Natural killer cell (primary cell): Measurements from ENCODE around the gene PRUNE1. TPM values are rescaled to one million over a fixed set of nuclear protein-coding genes. Genes with fewer than 3 reads are reported as not detected.
A peak's percentile ranks its signal among the peaks of the same experiment; 100 is the strongest.

Experiments
- ATAC-seq, 3 donors: fragments of 150-1000 bp in 2 of 3; fragments of 200-7000 bp in 1 of 3; cut with Tn5 transposase; 1 replicate in 1 of 3; 2 replicates in 2 of 3; pipeline ENCODE4 v1.10.0; 2021; ENCODE audit warnings: mild to moderate bottlenecking in 2 of 3, moderate library complexity in 2 of 3
- DNase-seq, 2 donors: peaks; one replicate each; pipeline versions ENCODE4 v3.0.0 to v3.0.0-alpha.2; 2013 to 2021; ENCODE audit warnings: mixed read lengths in 1 of 2
- H3K27ac ChIP-seq: one replicate; pipeline ENCODE4 v1.5.1; 2013; ENCODE audit warnings: mild to moderate bottlenecking, low read length
- H3K27me3 ChIP-seq: one replicate; pipeline ENCODE4 v1.6.1; 2013; ENCODE audit warnings: low read length; ENCODE audit not compliant: control insufficient read depth, insufficient read depth
- H3K36me3 ChIP-seq: one replicate; pipeline ENCODE4 v1.6.1; 2013; ENCODE audit warnings: low read length; ENCODE audit not compliant: control insufficient read depth, insufficient read depth
- H3K4me1 ChIP-seq: one replicate; pipeline ENCODE4 v1.6.1; 2013; ENCODE audit warnings: low read length; ENCODE audit not compliant: control insufficient read depth, insufficient read depth
- H3K4me3 ChIP-seq: one replicate; pipeline ENCODE4 v1.5.1; 2013; ENCODE audit warnings: low read length
- H3K9me3 ChIP-seq: one replicate; pipeline ENCODE4 v1.6.1; 2013; ENCODE audit warnings: low read length; ENCODE audit not compliant: control insufficient read depth, insufficient read depth
- H3K27ac Mint-ChIP-seq, 2 donors: one replicate each; pipeline ENCODE4 v1.8.0; 2022; ENCODE audit warnings: mild to moderate bottlenecking in 2 of 2, mixed read lengths in 2 of 2, moderate library complexity in 1 of 2
- H3K27me3 Mint-ChIP-seq, 2 donors: one replicate each; pipeline ENCODE4 v1.8.0; 2022; ENCODE audit warnings: low read depth in 2 of 2, mixed read lengths in 2 of 2
- H3K36me3 Mint-ChIP-seq: one replicate; pipeline ENCODE4 v1.8.0; 2022; ENCODE audit warnings: mixed read lengths
- H3K4me1 Mint-ChIP-seq, 2 donors: one replicate each; pipeline ENCODE4 v1.8.0; 2022; ENCODE audit warnings: mixed read lengths in 2 of 2
- H3K4me3 Mint-ChIP-seq: one replicate; pipeline ENCODE4 v1.8.0; 2022; ENCODE audit warnings: mild to moderate bottlenecking, moderate library complexity, mixed read lengths
- H3K9me3 Mint-ChIP-seq, 2 donors: one replicate each; pipeline ENCODE4 v1.8.0; 2022; ENCODE audit warnings: mixed read lengths in 2 of 2
- WGBS: methylation state at CpG from one replicate; pipeline ENCODE4 v1.1.7; 2013; ENCODE audit warnings: missing lambda C conversion rate; ENCODE audit not compliant: insufficient coverage; 5-methylcytosine and 5-hydroxymethylcytosine counted together
- intact Hi-C: fragments of 100-400 bp; cut with micrococcal nuclease; formaldehyde crosslinking; loops from one replicate; pipeline ENCODE4 v1.14.2; 2022
- total RNA-seq, 4 donors: library from RNA; stranded (reverse); fragments of 120-200 nt in 1 of 4; gene quantifications; one replicate each; pipeline versions ENCODE4 v1.2.3 to v1.2.4, GENCODE V29; 2013 to 2022
- TF ChIP-seq, protein P1 (sequence below): fragments of 200-600 bp; IDR thresholded peaks from one replicate; pipeline ENCODE4 v1.8.0; 2022; ENCODE audit warnings: antibody characterized with exemption

PRUNE1 gene
- total RNA-seq, 3 donors from 2014 or later (not counting 1 experiment from before 2014, with no cell fraction given), result 11.4 to 14.1 (median 13.5) TPM

DNA sequence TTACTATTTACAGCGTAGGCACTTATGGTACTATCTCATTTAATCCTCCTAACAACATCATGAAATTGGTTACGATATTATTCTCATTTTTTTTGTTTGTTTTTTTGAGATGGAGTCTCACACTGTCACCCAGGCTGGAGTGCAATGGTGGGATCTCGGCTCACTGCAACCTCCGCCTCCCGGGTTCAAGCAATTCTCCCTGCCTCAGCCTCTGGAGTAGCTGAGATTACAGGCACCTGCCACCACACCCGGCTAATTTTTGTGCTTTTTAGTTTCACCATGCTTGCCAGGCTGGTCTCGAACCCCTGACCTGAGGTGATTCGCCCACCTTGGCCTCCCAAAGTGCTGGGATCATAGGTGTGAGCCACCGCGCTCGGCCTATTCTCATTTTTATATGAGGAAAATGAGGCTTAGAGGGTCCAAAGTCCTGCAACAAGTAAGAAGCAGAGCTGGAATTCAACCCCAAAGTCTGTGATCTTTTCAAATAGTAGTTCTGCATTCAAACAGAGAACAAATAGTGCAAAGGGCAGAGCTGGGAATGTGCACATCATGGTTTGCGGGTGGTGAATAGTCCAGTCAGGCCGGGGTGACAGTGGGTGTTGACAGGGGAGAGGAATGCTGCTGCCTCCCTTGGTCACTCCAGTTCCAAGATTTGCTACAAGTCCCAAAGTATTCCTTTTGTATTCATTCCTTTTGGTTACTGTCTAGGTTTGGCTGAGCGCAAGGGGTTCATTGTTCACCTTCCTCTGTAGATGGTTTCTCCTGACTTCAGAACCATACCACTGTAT lies 4.6 kb downstream of the PRUNE1 start:
- peaks cover 3% of the 10 kb centered on the region for H3K36me3 ChIP-seq
- H3K27ac Mint-ChIP-seq, result no peak overlapping the region
- H3K36me3 Mint-ChIP-seq, result no peaks in the 10 kb centered on the region
- ATAC-seq (no peak), DNase-seq (no peak)
- H3K9me3 ChIP-seq, result no peaks in the 10 kb centered on the region
- no peak overlapping the region for H3K4me3 ChIP-seq
- TF ChIP-seq, protein P1, sequence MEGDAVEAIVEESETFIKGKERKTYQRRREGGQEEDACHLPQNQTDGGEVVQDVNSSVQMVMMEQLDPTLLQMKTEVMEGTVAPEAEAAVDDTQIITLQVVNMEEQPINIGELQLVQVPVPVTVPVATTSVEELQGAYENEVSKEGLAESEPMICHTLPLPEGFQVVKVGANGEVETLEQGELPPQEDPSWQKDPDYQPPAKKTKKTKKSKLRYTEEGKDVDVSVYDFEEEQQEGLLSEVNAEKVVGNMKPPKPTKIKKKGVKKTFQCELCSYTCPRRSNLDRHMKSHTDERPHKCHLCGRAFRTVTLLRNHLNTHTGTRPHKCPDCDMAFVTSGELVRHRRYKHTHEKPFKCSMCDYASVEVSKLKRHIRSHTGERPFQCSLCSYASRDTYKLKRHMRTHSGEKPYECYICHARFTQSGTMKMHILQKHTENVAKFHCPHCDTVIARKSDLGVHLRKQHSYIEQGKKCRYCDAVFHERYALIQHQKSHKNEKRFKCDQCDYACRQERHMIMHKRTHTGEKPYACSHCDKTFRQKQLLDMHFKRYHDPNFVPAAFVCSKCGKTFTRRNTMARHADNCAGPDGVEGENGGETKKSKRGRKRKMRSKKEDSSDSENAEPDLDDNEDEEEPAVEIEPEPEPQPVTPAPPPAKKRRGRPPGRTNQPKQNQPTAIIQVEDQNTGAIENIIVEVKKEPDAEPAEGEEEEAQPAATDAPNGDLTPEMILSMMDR, result no peak
- no peak overlapping the region for H3K27ac ChIP-seq
- H3K27me3 Mint-ChIP-seq, result no peaks in the 10 kb centered on the region
- no peaks in the 10 kb centered on the region for H3K27me3 ChIP-seq
- intact Hi-C loops, result no loop called here
- H3K9me3 Mint-ChIP-seq, result no peaks in the 10 kb centered on the region
- peaks cover 24 to 33% of the 10 kb centered on the region in 2 donors for H3K4me1 Mint-ChIP-seq
- H3K4me1 ChIP-seq, result peaks cover 12% of the 10 kb centered on the region
- WGBS, result 96% methylated on average over 13 of the region's 14 CpGs
- no peak overlapping the region for H3K4me3 Mint-ChIP-seq

DNA sequence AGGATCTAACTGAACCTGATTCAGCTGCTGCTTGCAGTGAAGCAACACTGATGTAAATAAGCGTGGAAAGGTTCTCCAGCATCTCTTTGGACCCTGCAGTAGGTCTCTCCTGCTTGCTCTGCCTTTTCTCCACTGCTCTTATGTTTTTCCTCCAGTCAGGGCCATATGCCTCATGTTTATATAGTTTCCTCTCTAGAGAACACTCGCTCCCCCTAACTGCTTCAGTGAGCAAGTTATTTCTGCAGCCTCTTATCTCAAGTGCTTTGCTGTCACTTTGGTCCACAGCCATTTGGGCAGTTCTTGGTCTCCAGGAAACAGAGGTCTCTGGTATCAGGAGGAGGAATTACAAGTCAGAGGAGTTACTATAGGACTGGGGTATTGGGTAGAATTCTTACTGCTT lies 5.3 kb downstream of the PRUNE1 start:
- intact Hi-C loops, result no loop called here
- peaks cover 10% of the 10 kb centered on the region for H3K4me1 ChIP-seq
- no peaks in the 10 kb centered on the region for H3K9me3 Mint-ChIP-seq

DNA sequence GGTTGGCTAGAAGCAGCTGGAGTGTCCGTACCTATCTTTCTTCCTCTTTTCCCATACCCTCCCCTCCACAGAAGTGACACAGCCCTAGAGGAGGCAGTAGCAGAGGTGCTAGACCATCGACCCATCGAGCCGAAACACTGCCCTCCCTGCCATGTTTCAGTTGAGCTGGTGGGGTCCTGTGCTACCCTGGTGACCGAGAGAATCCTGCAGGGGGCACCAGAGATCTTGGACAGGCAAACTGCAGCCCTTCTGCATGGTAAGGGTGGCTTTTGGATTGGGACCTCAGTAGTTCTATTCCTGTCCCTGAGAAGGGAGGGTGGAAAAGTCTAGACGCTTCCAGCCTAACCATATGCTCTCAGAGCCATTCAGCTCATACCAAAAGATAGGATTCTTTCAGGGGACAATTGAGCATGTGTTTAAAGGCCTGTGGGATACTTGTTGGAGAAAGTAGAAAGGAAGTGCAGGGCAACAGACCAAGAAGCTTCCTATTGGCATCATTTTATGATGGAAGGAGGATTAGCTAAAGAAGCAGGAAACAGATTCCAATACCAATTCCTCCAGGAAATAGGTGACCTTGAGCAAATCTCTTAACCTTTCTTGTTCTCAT lies 16.4 kb downstream of the PRUNE1 start:
- peak; percentile 97 to 100 (median 100) for ATAC-seq
- Histone ChIP-seq H3K9me3 (no peaks in the 10 kb centered on the region), H3K27ac (no peak overlapping the region), H3K36me3 (peaks cover 21% of the 10 kb centered on the region), H3K4me1 (peaks cover 7% of the 10 kb centered on the region), H3K27me3 (no peaks in the 10 kb centered on the region), H3K4me3 (no peak overlapping the region)
- TF ChIP-seq, protein P1, result peak; percentile 77
- intact Hi-C loops, result loop anchor here (1.0 to 10.0 kb wide), 5 partner anchors 33 to 230 kb away; partner anchors contain the start of genes CDC42SE1, GABPB2, PSMD4 and TNFAIP8L2
- DNase-seq, result peak; percentile 82 to 93
- Mint-ChIP-seq H3K4me1 (peaks cover 6 to 7% of the 10 kb centered on the region in 2 donors), H3K27me3 (no peaks in the 10 kb centered on the region), H3K9me3 (no peaks in the 10 kb centered on the region), H3K27ac (peak overlapping the region in 1 of 2 donors; percentile 76), H3K36me3 (no peaks in the 10 kb centered on the region), H3K4me3 (no peak overlapping the region)
- 3% methylated on average over 4 of the region's 6 CpGs for WGBS

More for the DNA sequence above, 5.3 kb downstream of the PRUNE1 start:
- Histone ChIP-seq H3K4me3 (no peak overlapping the region), H3K9me3 (no peaks in the 10 kb centered on the region), H3K27ac (no peak overlapping the region), H3K36me3 (peaks cover 6% of the 10 kb centered on the region), H3K27me3 (no peaks in the 10 kb centered on the region)
- no peaks in the 10 kb centered on the region for H3K27me3 Mint-ChIP-seq
- no peaks in the 10 kb centered on the region for H3K36me3 Mint-ChIP-seq
- ATAC-seq, result no peak
- H3K4me1 Mint-ChIP-seq, result peaks cover 18 to 26% of the 10 kb centered on the region in 2 donors
- TF ChIP-seq, protein P1, result no peak
- no peak overlapping the region for H3K4me3 Mint-ChIP-seq
- WGBS, result 75% methylated on average over 2 of the region's 2 CpGs
- no peak for DNase-seq
- no peak overlapping the region for H3K27ac Mint-ChIP-seq
